GM19240 (cell line): ENCODE results near the gene ZNF143.
"Not testable (repeated sequence)": the region's sequence is repeated elsewhere in the genome, so short reads cannot be mapped to it uniquely, and the experiment has no call there.

ENCODE experiments used
- DNase-seq: peaks from one replicate; pipeline ENCODE4 v3.0.0; 2011; ENCODE audit warnings: low spot score; ENCODE audit not compliant: insufficient read length

Gene ZNF143

GRCh38 chr11:9495803-9496514 lies 35.1 kb downstream of the ZNF143 start:
- DNase-seq, result no peak

GRCh38 chr11:9498457-9499078 lies 37.8 kb downstream of the ZNF143 start:
- no peak for DNase-seq

GRCh38 chr11:9506489-9507276 lies 45.9 kb downstream of the ZNF143 start:
- DNase-seq, result peak; percentile 37

GRCh38 chr11:9507277-9507580 lies 46.4 kb downstream of the ZNF143 start:
- DNase-seq, result no peak

- no peak for DNase-seq
Measured at GRCh38 chr11:9509041-9509440, 48.2 kb downstream of the ZNF143 start.

GRCh38 chr11:9512370-9513019 lies 51.7 kb downstream of the ZNF143 start:
- DNase-seq, result no peak

GRCh38 chr11:9514576-9514975 lies 53.8 kb downstream of the ZNF143 start:
- DNase-seq, result not testable (repeated sequence)

- DNase-seq, result no peak
Measured at GRCh38 chr11:9516113-9516512, 55.3 kb downstream of the ZNF143 start.

GRCh38 chr11:9518835-9519410 lies 58.1 kb downstream of the ZNF143 start:
- DNase-seq, result no peak

- DNase-seq, result no peak
Measured at GRCh38 chr11:9524001-9524400, 63.2 kb downstream of the ZNF143 start.

- DNase-seq, result no peak
Measured at GRCh38 chr11:9525116-9525515, 64.3 kb downstream of the ZNF143 start.

- DNase-seq, result no peak
Measured at GRCh38 chr11:9527481-9528135, 66.8 kb downstream of the ZNF143 start.

- DNase-seq, result no peak
Measured at GRCh38 chr11:9528136-9528501, 67.3 kb downstream of the ZNF143 start.

- no peak for DNase-seq
Measured at GRCh38 chr11:9528573-9529333, 67.9 kb downstream of the ZNF143 start.

GRCh38 chr11:9529334-9529650 lies 68.5 kb downstream of the ZNF143 start:
- no peak for DNase-seq

- DNase-seq, result no peak
Measured at GRCh38 chr11:9530020-9530621, 69.3 kb downstream of the ZNF143 start.

- no peak for DNase-seq
Measured at GRCh38 chr11:9530901-9531625, 70.3 kb downstream of the ZNF143 start.

GRCh38 chr11:9533058-9533457 lies 72.2 kb downstream of the ZNF143 start:
- no peak for DNase-seq

- no peak for DNase-seq
Measured at GRCh38 chr11:9533736-9534473, 73.1 kb downstream of the ZNF143 start.
